Ovary (tissue), 9 donors: ENCODE measurements around the gene HSPA12A. TPM values are rescaled to one million over a fixed set of nuclear protein-coding genes. Genes with fewer than 3 reads are reported as not detected.

ENCODE experiments used
- DNase-seq, 5 donors: peaks; one replicate each; pipeline ENCODE4 v3.0.0-alpha.2; 2019 to 2020
- H3K27ac ChIP-seq, 2 donors: fragments of 200-600 bp; one replicate each; pipeline versions ENCODE4 v1.5.1 to v1.8.0; 2019 to 2022
- H3K27me3 ChIP-seq: fragments of 200-600 bp; one replicate; pipeline ENCODE4 v1.8.0; 2022
- H3K36me3 ChIP-seq: fragments of 200-600 bp; sonication (generic); one replicate; pipeline ENCODE4 v1.5.1; 2019
- H3K4me1 ChIP-seq: one replicate; pipeline ENCODE4 v1.8.1; 2013; ENCODE audit warnings: mild to moderate bottlenecking, moderate library complexity; ENCODE audit not compliant: insufficient read depth
- H3K4me3 ChIP-seq: fragments of 200-600 bp; sonication (generic); one replicate; pipeline ENCODE4 v1.5.1; 2017
- H3K9me3 ChIP-seq, 2 donors: fragments of 200-600 bp in 1 of 2; sonication (generic) in 1 of 2; one replicate each; pipeline versions ENCODE4 v1.5.1 to v1.8.1; 2013 to 2019; ENCODE audit warnings: mild to moderate bottlenecking in 1 of 2, moderate library complexity in 1 of 2
- CTCF ChIP-seq, 3 donors: fragments of 450-650 bp in 2 of 3; fragments of 200-600 bp in 1 of 3; IDR thresholded peaks; one replicate each; pipeline versions ENCODE4 v1.5.1 to v1.8.0; 2016 to 2022; ENCODE audit warnings: antibody characterized with exemption in 3 of 3, mild to moderate bottlenecking in 1 of 3
- EP300 ChIP-seq: sonication (generic); formaldehyde crosslinking; IDR thresholded peaks from one replicate; pipeline ENCODE4 v1.6.1; 2017; ENCODE audit warnings: antibody characterized with exemption
- POLR2A ChIP-seq: fragments of 450-650 bp; IDR thresholded peaks from one replicate; pipeline ENCODE4 v1.6.1; 2017; ENCODE audit warnings: antibody characterized with exemption, mild to moderate bottlenecking, moderate library complexity
- WGBS, 3 donors: extraction: QIAGEN DNeasy Blood & Tissue Kit in 1 of 3; methylation state at CpG; one replicate each; pipeline versions ENCODE4 v1.1.5 to v1.1.7; 2013 to 2017; 5-methylcytosine and 5-hydroxymethylcytosine counted together
- intact Hi-C, 4 donors: fragments of 100-400 bp; cut with DNase I; formaldehyde crosslinking; loops; one replicate each; pipeline versions ENCODE4 v1.11.0 to v1.15.1; 2022 to 2023
- polyA plus RNA-seq, 2 donors: library from polyadenylated mRNA; stranded (reverse); fragments of 200-250 nt in 1 of 2; fragments of 350-450 nt in 1 of 2; fragmentation: Illumina TruSeq in 1 of 2; extraction: RNeasy Lipid Tissue Mini Kit (QIAGEN cat#74804) in 1 of 2; gene quantifications; one replicate each; pipeline ENCODE4 v1.2.3, GENCODE V29; 2013 to 2014
- total RNA-seq, 7 donors: library from RNA; depleted of rRNA in 2 of 7; stranded (reverse); fragments of >200 nt in 2 of 7; fragmentation: NEBNext Ultra II Directional in 3 of 7; extraction: Animal tissue kit (Norgen Biotek cat#: 25700) in 3 of 7; gene quantifications; one replicate each; pipeline versions ENCODE4 v1.1.0 to v1.2.4, GENCODE V29; 2016 to 2023
- donor health status: DM: no; HTN: no; CAD: no; lungs with moderate emphysema.
- donor health status: DM: no; HTN: no; CAD: no.
- donor health status: Bipolar disorder and iron deficiency.
- donor health status: DM: yes; HTN: yes; CAD: no.
- donor health status: DM: no; HTN: no; CAD: no.
- donor health status: DM: yes; HTN: yes; CAD: no.

HSPA12A gene
- total and polyA plus RNA-seq, 9 donors, result 16.0 to 47.5 (median 36.4) TPM

GRCh38 chr10:116633216-116633600, 109.2 kb downstream of the HSPA12A start:
- intact Hi-C loops, result no loop called here
- Histone ChIP-seq H3K27ac (no peak overlapping the region), H3K36me3 (no peaks in the 10 kb centered on the region), H3K4me3 (no peak overlapping the region), H3K4me1 (peaks cover 10% of the 10 kb centered on the region), H3K27me3 (no peaks in the 10 kb centered on the region), H3K9me3 (no peaks in the 10 kb centered on the region)
- DNase-seq, result no peak
- 94 to 98% (median 98%) methylated on average over 8 of the region's 8 CpGs for WGBS, 3 donors
- TF ChIP-seq CTCF (IDR thresholded peaks at IDR 0.05) (no peak), POLR2A (no peak), EP300 (no peak)

- TF ChIP-seq CTCF (IDR thresholded peaks at IDR 0.05), result no peak
- TF ChIP-seq POLR2A, result no peak
- TF ChIP-seq EP300, result no peak
- no peak for DNase-seq
- Histone ChIP-seq H3K9me3 (no peaks in the 10 kb centered on the region), H3K27ac (peak overlapping the region in 1 of 2 donors; percentile 29), H3K36me3 (no peaks in the 10 kb centered on the region), H3K4me1 (peaks cover 10% of the 10 kb centered on the region), H3K4me3 (no peak overlapping the region), H3K27me3 (no peaks in the 10 kb centered on the region)
- intact Hi-C loops, result no loop called here
- 77 to 78% (median 78%) methylated on average over 17 of the region's 17 CpGs for whole genome bisulfite sequencing, 3 donors
Observed at GRCh38 chr10:116632596-116633215, 109.7 kb downstream of the HSPA12A start.

GRCh38 chr10:116631871-116632295, 110.5 kb downstream of the HSPA12A start:
- Histone ChIP-seq H3K4me3 (no peak overlapping the region), H3K27me3 (no peaks in the 10 kb centered on the region), H3K9me3 (no peaks in the 10 kb centered on the region), H3K27ac (no peak overlapping the region), H3K4me1 (peaks cover 13% of the 10 kb centered on the region), H3K36me3 (no peaks in the 10 kb centered on the region)
- WGBS, 3 donors, result 78 to 83% (median 80%) methylated on average over 6 of the region's 6 CpGs
- intact Hi-C loops, result no loop called here
- no peak for DNase-seq
- TF ChIP-seq POLR2A (no peak), CTCF (IDR thresholded peaks at IDR 0.05) (no peak), EP300 (no peak)

DNA sequence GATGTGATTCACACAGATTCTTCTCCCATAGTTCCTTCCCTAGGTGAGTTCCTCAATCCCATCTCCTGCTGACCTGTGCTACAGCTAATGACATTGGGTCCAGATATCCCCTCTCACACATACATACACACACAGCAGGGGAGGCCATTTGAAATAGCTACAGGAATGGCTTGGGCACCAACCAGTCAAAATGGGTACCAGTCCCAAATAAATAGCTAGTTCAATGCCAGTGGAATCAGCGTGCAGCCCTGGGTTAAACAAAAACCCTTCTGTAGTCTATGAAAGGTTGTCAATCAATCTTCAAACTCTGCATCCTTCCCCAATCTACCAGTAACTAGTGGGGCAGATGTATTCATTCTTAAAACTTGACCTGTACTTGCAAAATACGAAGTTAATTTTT, 112.3 kb downstream of the HSPA12A start:
- no peaks in the 10 kb centered on the region for H3K36me3 ChIP-seq
- no peaks in the 10 kb centered on the region for H3K27me3 ChIP-seq
- 63 to 76% (median 75%) methylated on average over 2 of the region's 2 CpGs for WGBS, 3 donors
- intact Hi-C loops, result no loop called here
- H3K4me1 ChIP-seq, result peaks cover 13% of the 10 kb centered on the region
- DNase-seq, result no peak
- no peaks in the 10 kb centered on the region for H3K9me3 ChIP-seq
- no peak overlapping the region for H3K27ac ChIP-seq
- TF ChIP-seq EP300, result no peak
- no peak overlapping the region for H3K4me3 ChIP-seq

GRCh38 chr10:116629340-116629739, 113.0 kb downstream of the HSPA12A start:
- Histone ChIP-seq H3K27me3 (no peaks in the 10 kb centered on the region), H3K4me1 (peaks cover 13% of the 10 kb centered on the region), H3K36me3 (no peaks in the 10 kb centered on the region), H3K9me3 (no peaks in the 10 kb centered on the region), H3K4me3 (no peak overlapping the region), H3K27ac (no peak overlapping the region)
- DNase-seq, result no peak
- TF ChIP-seq CTCF (IDR thresholded peaks at IDR 0.05) (no peak), POLR2A (no peak), EP300 (no peak)
- 84 to 88% (median 88%) methylated on average over 4 of the region's 4 CpGs for WGBS, 3 donors
- intact Hi-C loops, result loop anchor here in 3 of 4 donors (5.0 to 10.0 kb wide), 2 partner anchors 155 to 158 kb away; no protein-coding TSS in a partner anchor
